Measurements from ENCODE around the gene CROCC.

The CROCC gene

DNA sequence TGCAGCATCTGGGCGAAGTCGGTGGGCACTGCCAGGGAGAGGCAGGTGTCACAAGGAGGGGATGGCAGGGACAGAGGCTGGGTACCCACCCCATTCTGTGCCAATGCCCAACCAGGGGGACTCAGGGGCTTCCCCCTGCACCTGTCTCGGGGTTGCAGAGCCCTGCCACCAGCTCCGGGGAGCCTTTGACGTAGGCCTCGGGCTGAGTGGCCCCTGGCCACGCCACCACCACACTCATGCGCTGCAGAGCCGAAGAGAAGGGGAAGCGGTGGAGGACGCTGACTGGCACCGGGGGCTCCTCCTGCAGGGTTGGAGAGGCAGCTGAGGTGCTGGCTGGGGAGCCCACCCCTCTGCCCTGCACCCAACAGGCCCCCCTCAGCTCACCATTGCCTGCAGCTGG, 70.4 kb downstream of the CROCC start:
- no peak for DNase-seq (ENCODE audit: low read depth, low spot score)
- H3K4me3 ChIP-seq (ENCODE audit: low read depth, low read length), result no peak overlapping the region
- in situ Hi-C loops (cut with HindIII; ENCODE audit: low sequenced_read_pairs), result no loop called here
- no peak for TF ChIP-seq CTCF (IDR thresholded peaks at IDR 0.05; ENCODE audit: low read depth, low read length)

- in situ Hi-C loops (cut with HindIII; ENCODE audit: low sequenced_read_pairs), result no loop called here
- H3K4me3 ChIP-seq (ENCODE audit: low read depth, low read length), result no peak overlapping the region
- no peak for DNase-seq (ENCODE audit: low read depth, low spot score)
- no peak for TF ChIP-seq CTCF (IDR thresholded peaks at IDR 0.05; ENCODE audit: low read depth, low read length)
These were observed 70.9 kb downstream of the CROCC start for GRCh38 chr1:16992675-16993074.

GRCh38 chr1:16993521-16994038, 71.8 kb downstream of the CROCC start:
- TF ChIP-seq CTCF (IDR thresholded peaks at IDR 0.05; ENCODE audit: low read depth, low read length), result no peak
- no peak for DNase-seq (ENCODE audit: low read depth, low spot score)
- in situ Hi-C loops (cut with HindIII; ENCODE audit: low sequenced_read_pairs), result no loop called here
- no peak overlapping the region for H3K4me3 ChIP-seq (ENCODE audit: low read depth, low read length)

- DNase-seq (ENCODE audit: low read depth, low spot score), result no peak
- in situ Hi-C loops (cut with HindIII; ENCODE audit: low sequenced_read_pairs), result no loop called here
- H3K4me3 ChIP-seq (ENCODE audit: low read depth, low read length), result no peak overlapping the region
- no peak for TF ChIP-seq CTCF (IDR thresholded peaks at IDR 0.05; ENCODE audit: low read depth, low read length)
These were observed 75.1 kb downstream of the CROCC start for GRCh38 chr1:16996845-16997244.

GRCh38 chr1:16998589-16998988, 76.9 kb downstream of the CROCC start:
- peak; percentile 44 for DNase-seq (ENCODE audit: low read depth, low spot score)
- H3K4me3 ChIP-seq (ENCODE audit: low read depth, low read length), result no peak overlapping the region
- in situ Hi-C loops (cut with HindIII; ENCODE audit: low sequenced_read_pairs), result no loop called here
- TF ChIP-seq CTCF (IDR thresholded peaks at IDR 0.05; ENCODE audit: low read depth, low read length), result no peak

- H3K4me3 ChIP-seq (ENCODE audit: low read depth, low read length), result no peak overlapping the region
- TF ChIP-seq CTCF (IDR thresholded peaks at IDR 0.05; ENCODE audit: low read depth, low read length), result no peak
- DNase-seq (ENCODE audit: low read depth, low spot score), result no peak
- in situ Hi-C loops (cut with HindIII; ENCODE audit: low sequenced_read_pairs), result no loop called here
These were observed 78.1 kb downstream of the CROCC start for GRCh38 chr1:16999863-17000262.

All from astrocyte of the spinal cord (primary cell).